ENCODE results near the gene LAMP1. TPM values are rescaled to one million over a fixed set of nuclear protein-coding genes. Genes with fewer than 3 reads are reported as not detected.

LAMP1 gene
- total RNA-seq, 1 donor from 2014 or later: 116 TPM

GRCh38 chr13:113322043-113322461 lies 25.0 kb downstream of the LAMP1 start:
- H3K4me1 Mint-ChIP-seq: no peaks in the 10 kb centered on the region
- no peak overlapping the region for H3K4me3 Mint-ChIP-seq
- no peak for TF ChIP-seq CTCF (IDR thresholded peaks at IDR 0.05; ENCODE audit: unreplicated experiment)
- DNase-seq (ENCODE audit: low spot score in 2 of 2, unreplicated experiment in 2 of 2): no peak
- H3K9me3 Mint-ChIP-seq: no peaks in the 10 kb centered on the region
- peaks cover 36% of the 10 kb centered on the region for H3K36me3 Mint-ChIP-seq
- no peaks in the 10 kb centered on the region for H3K27me3 Mint-ChIP-seq (ENCODE audit: low read depth)
- H3K27ac Mint-ChIP-seq: no peak overlapping the region

GRCh38 chr13:113322890-113323651 lies 26.0 kb downstream of the LAMP1 start:
- no peak for DNase-seq (ENCODE audit: low spot score in 2 of 2, unreplicated experiment in 2 of 2)
- TF ChIP-seq CTCF (IDR thresholded peaks at IDR 0.05; ENCODE audit: unreplicated experiment): no peak
- Mint-ChIP-seq H3K27ac (no peak overlapping the region), H3K4me1 (no peaks in the 10 kb centered on the region), H3K27me3 (ENCODE audit: low read depth) (no peaks in the 10 kb centered on the region), H3K36me3 (peaks cover 36% of the 10 kb centered on the region), H3K9me3 (no peaks in the 10 kb centered on the region), H3K4me3 (no peak overlapping the region)

GRCh38 chr13:113323869-113324268 lies 26.8 kb downstream of the LAMP1 start:
- Mint-ChIP-seq H3K27me3 (ENCODE audit: low read depth) (no peaks in the 10 kb centered on the region), H3K4me1 (no peaks in the 10 kb centered on the region), H3K27ac (no peak overlapping the region), H3K4me3 (no peak overlapping the region), H3K36me3 (peaks cover 36% of the 10 kb centered on the region), H3K9me3 (no peaks in the 10 kb centered on the region)
- no peak for TF ChIP-seq CTCF (IDR thresholded peaks at IDR 0.05; ENCODE audit: unreplicated experiment)
- no peak for DNase-seq (ENCODE audit: low spot score in 2 of 2, unreplicated experiment in 2 of 2)

- Mint-ChIP-seq H3K36me3 (peaks cover 36% of the 10 kb centered on the region), H3K27ac (no peak overlapping the region), H3K27me3 (ENCODE audit: low read depth) (no peaks in the 10 kb centered on the region)
Observed at GRCh38 chr13:113324398-113324797, 27.4 kb downstream of the LAMP1 start.

GRCh38 chr13:113325779-113326178 lies 28.7 kb downstream of the LAMP1 start:
- TF ChIP-seq CTCF (IDR thresholded peaks at IDR 0.05; ENCODE audit: unreplicated experiment): no peak
- Mint-ChIP-seq H3K27ac (no peak overlapping the region), H3K27me3 (ENCODE audit: low read depth) (no peaks in the 10 kb centered on the region), H3K36me3 (peaks cover 34% of the 10 kb centered on the region), H3K9me3 (no peaks in the 10 kb centered on the region), H3K4me1 (no peaks in the 10 kb centered on the region), H3K4me3 (no peak overlapping the region)
- no peak for DNase-seq (ENCODE audit: low spot score in 2 of 2, unreplicated experiment in 2 of 2)

More at GRCh38 chr13:113324398-113324797, 27.4 kb downstream of the LAMP1 start:
- Mint-ChIP-seq H3K9me3 (no peaks in the 10 kb centered on the region), H3K4me1 (no peaks in the 10 kb centered on the region), H3K4me3 (no peak overlapping the region)
- DNase-seq (ENCODE audit: low spot score in 2 of 2, unreplicated experiment in 2 of 2): no peak
- no peak for TF ChIP-seq CTCF (IDR thresholded peaks at IDR 0.05; ENCODE audit: unreplicated experiment)

All from mesothelial cell of epicardium (in vitro differentiated cells).